ENCODE results near the gene MAPRE3. TPM values are rescaled to one million over a fixed set of nuclear protein-coding genes. Genes with fewer than 3 reads are reported as not detected.

MAPRE3 gene
- total RNA-seq, 2 experiments from 2014 or later, result 3.2 to 4.1 TPM

DNA sequence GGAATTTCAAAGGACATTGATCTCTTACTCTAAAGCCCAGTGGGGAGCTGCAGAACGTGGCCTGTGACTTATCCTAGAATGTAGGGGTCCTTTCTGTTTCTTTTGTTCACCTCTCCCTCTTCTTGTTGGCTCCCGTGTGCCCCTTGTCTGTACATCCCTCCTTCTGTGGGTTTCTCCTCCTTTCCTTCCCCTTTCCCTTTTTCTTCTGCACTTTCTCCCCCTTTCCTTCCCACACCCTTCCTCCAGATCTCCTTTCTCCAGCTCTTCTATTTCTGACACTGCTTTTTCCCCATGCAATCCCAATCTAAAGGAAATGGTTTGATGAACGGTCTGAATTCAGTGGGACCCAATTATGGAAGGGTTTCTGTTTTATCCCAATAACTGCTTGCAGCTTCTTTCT is 35.5 kb upstream of the MAPRE3 start:
- CTCF ChIA-PET, result no interaction called here

DNA sequence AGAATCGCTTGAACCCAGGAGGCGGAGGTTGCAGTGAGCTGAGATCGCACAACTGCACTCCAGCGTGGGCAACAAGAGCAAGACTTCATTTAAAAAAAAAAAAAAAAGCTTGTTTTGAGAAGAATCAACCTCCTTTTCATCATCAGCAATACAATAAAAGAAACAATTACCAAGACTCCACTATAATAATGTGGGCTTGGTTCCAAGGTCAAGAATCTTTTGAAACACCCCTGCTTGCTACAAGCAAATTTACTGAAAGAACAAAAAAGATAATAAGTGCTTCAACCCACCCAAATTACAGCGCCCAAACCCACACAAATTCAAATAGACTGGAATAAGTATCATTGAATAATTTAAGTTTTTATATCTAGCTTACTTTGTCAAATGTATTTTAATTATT is 33.6 kb upstream of the MAPRE3 start:
- DNase-seq, result no peak
- Mint-ChIP-seq H3K4me1 (no peaks in the 10 kb centered on the region), H3K27me3 (peaks cover 5% of the 10 kb centered on the region)

More for the DNA sequence above, 35.5 kb upstream of the MAPRE3 start:
- DNase-seq, result no peak
- H3K9me3 Mint-ChIP-seq (ENCODE audit: low read depth), result no peaks in the 10 kb centered on the region
- intact Hi-C loops (cut with DNase I, micrococcal nuclease), result no loop called here
- H3K27me3 Mint-ChIP-seq, result peaks cover 5% of the 10 kb centered on the region
- no peak overlapping the region for H3K27ac Mint-ChIP-seq
- no peaks in the 10 kb centered on the region for H3K36me3 Mint-ChIP-seq (ENCODE audit: low read depth)
- H3K4me1 Mint-ChIP-seq, result no peaks in the 10 kb centered on the region
- no peak for ATAC-seq
- H3K4me3 Mint-ChIP-seq, result no peak overlapping the region
- POLR2A ChIA-PET, result no interaction called here

DNA sequence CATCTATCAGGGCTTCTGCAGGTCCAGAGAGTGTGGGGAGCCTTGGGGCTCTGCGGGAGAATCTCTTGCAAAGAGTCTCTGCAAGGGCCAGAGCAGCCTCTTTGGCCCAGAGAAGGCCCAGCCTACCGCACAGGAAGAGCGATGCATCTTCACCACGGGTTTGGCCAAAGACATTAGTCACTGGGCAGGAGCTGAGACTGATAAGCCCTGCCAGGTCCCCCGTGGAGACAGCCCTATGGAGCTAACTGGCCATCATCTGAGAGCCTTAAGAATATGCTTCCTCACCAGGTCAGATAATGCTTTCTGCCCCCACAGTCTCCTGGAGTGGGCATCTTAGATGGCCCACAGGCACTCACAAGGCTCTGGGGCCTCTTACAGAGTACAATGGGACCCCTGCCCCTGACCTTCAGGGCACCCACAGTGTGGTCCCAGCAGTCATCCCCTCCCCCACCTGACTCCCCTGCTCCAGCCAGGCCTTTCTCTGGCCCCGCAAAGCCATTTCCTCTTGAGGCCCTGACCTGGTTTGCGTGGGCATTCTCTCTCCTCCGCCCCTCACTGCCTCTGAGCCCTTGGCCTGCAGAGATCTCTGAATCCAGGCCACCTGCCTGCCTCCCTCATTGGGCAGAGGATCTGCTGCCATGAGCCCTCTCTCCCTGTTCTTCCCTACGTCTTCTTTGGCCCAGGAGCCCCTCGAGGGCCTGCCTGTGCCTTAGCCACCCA is 31.9 kb upstream of the MAPRE3 start:
- no peaks in the 10 kb centered on the region for H3K9me3 Mint-ChIP-seq (ENCODE audit: low read depth)
- H3K36me3 Mint-ChIP-seq (ENCODE audit: low read depth), result no peaks in the 10 kb centered on the region
- peaks cover 6% of the 10 kb centered on the region for H3K27me3 Mint-ChIP-seq
- ATAC-seq (no peak), DNase-seq (no peak)
- POLR2A ChIA-PET, result no interaction called here
- H3K4me3 Mint-ChIP-seq, result no peak overlapping the region
- peaks cover 2% of the 10 kb centered on the region for H3K4me1 Mint-ChIP-seq
- no peak overlapping the region for H3K27ac Mint-ChIP-seq
- intact Hi-C loops (cut with DNase I, micrococcal nuclease), result no loop called here
- CTCF ChIA-PET, result interaction anchor here (0.6 to 6.1 kb wide), 3 partner anchors 16 to 640 kb away, joined by 3 to 108 read pairs (median 26); partner anchors contain the start of gene DPYSL5

More for the DNA sequence above, 33.6 kb upstream of the MAPRE3 start:
- H3K36me3 Mint-ChIP-seq (ENCODE audit: low read depth), result no peaks in the 10 kb centered on the region
- no peak for ATAC-seq
- no peaks in the 10 kb centered on the region for H3K9me3 Mint-ChIP-seq (ENCODE audit: low read depth)
- POLR2A ChIA-PET, result no interaction called here
- H3K27ac Mint-ChIP-seq, result no peak overlapping the region
- intact Hi-C loops (cut with DNase I, micrococcal nuclease), result no loop called here
- H3K4me3 Mint-ChIP-seq, result no peak overlapping the region
- CTCF ChIA-PET, result interaction anchor here (0.6 to 1.2 kb wide), 5 partner anchors 9 to 373 kb away, joined by 3 to 4 read pairs (median 3); no protein-coding TSS in a partner anchor

DNA sequence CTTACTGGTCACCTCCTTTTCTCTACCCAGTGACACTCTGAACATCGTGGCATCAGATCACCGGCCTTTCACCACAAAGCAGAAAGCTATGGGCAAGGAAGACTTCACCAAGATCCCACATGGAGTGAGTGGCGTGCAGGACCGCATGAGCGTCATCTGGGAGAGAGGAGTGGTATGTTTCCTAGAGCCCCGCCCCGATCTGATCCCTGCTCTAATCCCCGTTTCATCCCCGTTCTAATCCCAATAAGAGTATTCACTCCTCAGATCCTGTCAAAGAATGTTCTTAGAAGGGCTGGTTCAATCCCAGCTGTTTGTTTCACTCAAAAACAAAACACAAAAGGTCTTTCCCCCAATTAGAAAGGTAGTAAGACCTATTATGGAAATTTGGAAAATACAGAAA is 30.4 kb upstream of the MAPRE3 start:
- no peak overlapping the region for H3K27ac Mint-ChIP-seq
- intact Hi-C loops (cut with DNase I, micrococcal nuclease), result loop anchor here in 1 of 2 experiments (5.0 kb wide), 1 partner anchor 333 kb away; no protein-coding TSS in a partner anchor
- ATAC-seq, result no peak
- ChIA-PET POLR2A (interaction anchor here (0.6 kb wide), 1 partner anchor 109 kb away, joined by 3 read pairs; no protein-coding TSS in a partner anchor), CTCF (interaction anchor here (1.5 to 6.1 kb wide), 4 partner anchors 14 to 94 kb away, joined by 7 to 108 read pairs (median 18); partner anchors contain the start of gene DPYSL5)
- peaks cover 6% of the 10 kb centered on the region for H3K27me3 Mint-ChIP-seq
- H3K36me3 Mint-ChIP-seq (ENCODE audit: low read depth), result no peaks in the 10 kb centered on the region
- H3K9me3 Mint-ChIP-seq (ENCODE audit: low read depth), result no peaks in the 10 kb centered on the region
- no peak overlapping the region for H3K4me3 Mint-ChIP-seq
- no peak for DNase-seq
- H3K4me1 Mint-ChIP-seq, result peaks cover 2% of the 10 kb centered on the region

DNA sequence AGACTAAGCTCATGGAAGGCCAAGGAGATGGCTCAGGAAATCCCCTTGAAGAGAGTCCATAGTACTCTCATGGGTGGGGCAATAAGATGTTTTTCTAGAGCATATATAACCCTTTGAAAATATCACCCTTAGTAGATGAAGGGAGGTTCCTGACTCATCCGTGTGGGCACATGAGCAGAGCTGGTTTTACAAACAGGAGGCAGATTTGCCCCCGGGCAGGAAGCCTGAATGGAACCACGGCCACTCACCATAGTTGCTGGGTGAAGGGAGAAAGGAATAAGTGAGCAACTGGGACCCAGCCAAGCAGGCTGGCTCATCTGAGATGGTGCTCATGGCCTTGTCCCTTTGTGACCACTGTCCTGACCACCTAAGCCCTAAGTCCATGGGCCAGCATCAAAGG is 29.0 kb upstream of the MAPRE3 start:
- no peak for ATAC-seq
- POLR2A ChIA-PET, result no interaction called here

DNA sequence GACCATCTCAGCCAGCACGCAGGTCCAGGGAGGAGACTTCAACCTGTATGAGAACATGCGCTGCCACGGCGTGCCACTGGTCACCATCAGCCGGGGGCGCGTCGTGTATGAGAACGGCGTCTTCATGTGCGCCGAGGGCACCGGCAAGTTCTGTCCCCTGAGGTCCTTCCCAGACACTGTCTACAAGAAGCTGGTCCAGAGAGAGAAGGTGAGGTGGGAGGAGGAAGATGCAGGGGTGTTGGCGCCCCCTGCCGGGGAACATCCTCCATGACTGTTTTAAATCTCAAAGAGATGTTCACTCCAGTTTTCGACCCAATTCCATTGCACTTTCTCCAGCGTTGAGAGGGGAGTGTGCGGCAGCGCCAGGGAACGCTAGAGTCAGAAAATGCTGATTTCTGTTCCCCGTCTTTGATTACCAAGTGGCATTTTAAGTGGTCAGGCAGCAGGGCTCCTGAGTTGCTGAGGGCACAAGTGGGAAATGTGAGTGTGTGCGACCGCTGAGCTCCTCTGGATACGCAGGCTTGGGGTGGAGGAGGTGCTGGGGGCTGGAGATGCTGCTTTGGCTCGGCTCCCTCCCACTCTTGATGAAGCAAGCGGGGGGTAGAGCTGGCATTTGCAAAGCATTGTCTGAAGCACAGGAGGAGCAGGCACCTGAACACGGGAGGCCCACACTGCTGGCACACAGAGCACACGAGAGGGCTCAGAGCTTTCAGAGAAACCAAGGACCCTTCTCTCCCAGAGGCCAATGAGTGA is 27.7 kb upstream of the MAPRE3 start:
- peaks cover 2% of the 10 kb centered on the region for H3K4me1 Mint-ChIP-seq
- H3K27me3 Mint-ChIP-seq, result peaks cover 4% of the 10 kb centered on the region
- H3K36me3 Mint-ChIP-seq (ENCODE audit: low read depth), result no peaks in the 10 kb centered on the region
- intact Hi-C loops (cut with DNase I, micrococcal nuclease), result loop anchor here (1.0 to 5.0 kb wide), 2 partner anchors 96 to 335 kb away; no protein-coding TSS in a partner anchor
- peak; percentile 64 for ATAC-seq
- ChIA-PET POLR2A (no interaction called here), CTCF (interaction anchor here (0.6 to 6.1 kb wide), 24 partner anchors 10 to 277 kb away, joined by 3 to 108 read pairs (median 4); partner anchors contain the start of gene DPYSL5)
- no peaks in the 10 kb centered on the region for H3K9me3 Mint-ChIP-seq (ENCODE audit: low read depth)
- peak; percentile 84 for DNase-seq
- no peak overlapping the region for H3K27ac Mint-ChIP-seq
- H3K4me3 Mint-ChIP-seq, result no peak overlapping the region

More for the DNA sequence above, 29.0 kb upstream of the MAPRE3 start:
- Mint-ChIP-seq H3K36me3 (ENCODE audit: low read depth) (no peaks in the 10 kb centered on the region), H3K4me3 (no peak overlapping the region), H3K9me3 (ENCODE audit: low read depth) (no peaks in the 10 kb centered on the region), H3K4me1 (peaks cover 2% of the 10 kb centered on the region), H3K27ac (no peak overlapping the region), H3K27me3 (peaks cover 4% of the 10 kb centered on the region)
- DNase-seq, result no peak
- intact Hi-C loops (cut with DNase I, micrococcal nuclease), result loop anchor here in 1 of 2 experiments (5.0 kb wide), 1 partner anchor 334 kb away; no protein-coding TSS in a partner anchor
- CTCF ChIA-PET, result interaction anchor here (0.6 to 6.1 kb wide), 12 partner anchors 9 to 436 kb away, joined by 3 to 108 read pairs (median 4); partner anchors contain the start of gene DPYSL5

DNA sequence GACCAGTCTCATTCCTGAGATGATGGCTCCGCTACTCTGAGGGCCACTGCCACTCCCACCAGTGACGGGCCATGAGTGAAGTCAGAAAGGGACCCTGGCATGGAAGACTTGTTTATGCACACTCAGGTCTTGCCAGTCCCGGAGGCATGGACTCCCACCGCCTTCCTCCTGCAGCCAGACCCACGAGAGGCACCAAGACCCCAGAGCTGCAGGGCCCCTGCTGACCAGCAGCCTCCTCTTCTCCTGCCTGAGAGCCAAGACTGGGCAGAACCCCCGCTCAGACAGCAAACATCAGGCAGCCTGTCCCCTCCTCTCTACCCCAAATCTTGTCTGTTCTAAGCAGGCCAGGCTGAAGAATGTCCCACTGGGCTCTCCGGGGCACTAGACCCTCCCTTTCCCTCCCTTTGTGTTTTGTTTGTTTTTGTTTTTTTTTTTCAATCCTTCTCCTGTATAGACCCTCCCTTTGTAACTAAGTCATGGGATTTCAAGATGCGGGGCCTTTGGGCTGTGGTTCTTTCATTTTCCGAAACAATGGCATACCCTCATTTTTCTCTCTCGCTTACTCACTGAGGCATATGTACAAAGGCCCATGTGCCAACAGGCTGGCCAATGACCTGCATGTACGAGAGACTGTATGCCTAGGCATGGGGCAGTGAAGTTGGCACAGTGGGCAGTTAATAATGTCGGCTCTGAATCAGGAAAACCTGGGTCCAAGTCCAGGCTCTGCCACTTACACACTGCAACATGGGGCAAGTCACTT is 24.3 kb upstream of the MAPRE3 start:
- ChIA-PET POLR2A (no interaction called here), CTCF (interaction anchor here (0.6 kb wide), 1 partner anchor 10 kb away, joined by 3 read pairs; no protein-coding TSS in a partner anchor)
- ATAC-seq (no peak), DNase-seq (no peak)
- Mint-ChIP-seq H3K27me3 (peaks cover 6% of the 10 kb centered on the region), H3K36me3 (ENCODE audit: low read depth) (no peaks in the 10 kb centered on the region), H3K4me1 (peaks cover 2% of the 10 kb centered on the region), H3K27ac (no peak overlapping the region), H3K4me3 (no peak overlapping the region), H3K9me3 (ENCODE audit: low read depth) (no peaks in the 10 kb centered on the region)
- intact Hi-C loops (cut with DNase I, micrococcal nuclease), result no loop called here

DNA sequence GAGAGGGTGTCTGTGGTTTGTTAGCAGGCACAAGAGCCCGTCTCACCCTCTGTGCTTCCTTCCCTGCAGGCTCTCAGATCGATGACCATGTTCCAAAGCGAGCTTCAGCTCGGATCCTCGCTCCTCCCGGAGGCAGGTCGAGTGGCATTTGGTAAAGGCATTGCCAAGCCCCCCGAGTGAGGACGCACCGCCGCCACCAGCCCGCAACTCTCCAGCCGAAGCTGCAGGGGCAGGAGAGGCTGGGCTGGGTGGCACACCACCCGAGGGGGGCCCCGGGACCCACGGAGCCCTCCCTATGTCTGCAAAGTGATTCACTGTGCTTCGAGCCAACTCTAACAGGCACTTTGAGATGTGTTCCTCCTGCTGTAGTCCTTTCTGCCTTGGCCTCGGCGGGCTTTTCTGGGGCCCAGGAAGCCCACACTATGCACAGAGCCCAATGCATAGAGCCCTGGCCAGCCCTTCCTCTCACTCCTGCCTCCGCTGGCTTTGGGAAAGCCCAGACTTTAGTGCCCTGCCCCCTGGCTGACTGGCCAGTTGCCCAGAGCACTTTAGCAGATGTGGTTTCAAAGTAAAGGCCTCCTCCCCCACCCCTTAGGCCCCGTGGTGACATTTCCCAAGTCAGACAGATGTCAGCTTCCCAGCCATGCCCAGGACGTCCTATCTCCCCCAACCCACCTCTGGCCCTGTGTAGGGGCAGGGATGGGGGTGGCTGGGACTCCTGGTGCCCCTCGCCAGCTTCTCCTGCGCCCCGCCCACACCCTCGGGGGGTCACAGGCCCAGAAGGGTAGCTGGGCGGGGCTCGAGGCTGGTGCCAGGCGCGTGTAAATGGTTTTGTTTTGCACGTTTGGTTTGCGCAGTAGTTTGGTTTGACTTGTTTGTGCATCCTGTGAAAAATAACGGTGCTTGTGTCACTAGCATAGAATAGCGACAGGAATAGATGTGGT is 23.3 kb upstream of the MAPRE3 start:
- Mint-ChIP-seq H3K4me3 (no peak overlapping the region), H3K27ac (no peak overlapping the region), H3K4me1 (peaks cover 2% of the 10 kb centered on the region), H3K9me3 (ENCODE audit: low read depth) (no peaks in the 10 kb centered on the region), H3K36me3 (ENCODE audit: low read depth) (no peaks in the 10 kb centered on the region), H3K27me3 (peaks cover 6% of the 10 kb centered on the region)
- POLR2A ChIA-PET, result no interaction called here
- intact Hi-C loops (cut with DNase I, micrococcal nuclease), result no loop called here
- CTCF ChIA-PET, result interaction anchor here (0.6 to 1.3 kb wide), 2 partner anchors 9 to 101 kb away, joined by 3 read pairs; no protein-coding TSS in a partner anchor
- no peak for DNase-seq
- no peak for ATAC-seq

DNA sequence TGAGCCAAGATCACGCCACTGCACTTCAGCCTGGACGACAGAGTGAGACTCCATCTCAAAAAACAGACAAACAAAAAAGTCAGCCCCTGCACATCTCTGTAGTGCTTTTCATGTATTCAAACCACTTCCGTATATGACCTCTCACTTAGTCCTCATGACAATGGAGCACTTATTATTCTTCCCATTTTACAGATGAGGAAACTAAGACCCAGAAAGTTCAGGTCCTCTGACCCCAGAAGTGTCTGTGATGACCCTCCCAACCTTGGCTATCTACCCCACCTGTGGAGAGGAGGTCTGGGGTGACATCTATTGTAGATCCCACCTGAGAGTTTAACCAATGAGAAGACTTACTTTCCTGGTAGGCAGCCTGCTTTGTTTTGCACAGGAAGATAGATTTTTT is 21.6 kb upstream of the MAPRE3 start:
- intact Hi-C loops (cut with DNase I, micrococcal nuclease), result no loop called here
- POLR2A ChIA-PET, result no interaction called here
- no peak for ATAC-seq
- H3K4me3 Mint-ChIP-seq, result no peak overlapping the region
- H3K27me3 Mint-ChIP-seq, result peaks cover 2% of the 10 kb centered on the region
- no peak overlapping the region for H3K27ac Mint-ChIP-seq
- CTCF ChIA-PET, result no interaction called here
- no peak for DNase-seq
- H3K36me3 Mint-ChIP-seq (ENCODE audit: low read depth), result no peaks in the 10 kb centered on the region
- no peaks in the 10 kb centered on the region for H3K9me3 Mint-ChIP-seq (ENCODE audit: low read depth)
- H3K4me1 Mint-ChIP-seq, result no peaks in the 10 kb centered on the region

DNA sequence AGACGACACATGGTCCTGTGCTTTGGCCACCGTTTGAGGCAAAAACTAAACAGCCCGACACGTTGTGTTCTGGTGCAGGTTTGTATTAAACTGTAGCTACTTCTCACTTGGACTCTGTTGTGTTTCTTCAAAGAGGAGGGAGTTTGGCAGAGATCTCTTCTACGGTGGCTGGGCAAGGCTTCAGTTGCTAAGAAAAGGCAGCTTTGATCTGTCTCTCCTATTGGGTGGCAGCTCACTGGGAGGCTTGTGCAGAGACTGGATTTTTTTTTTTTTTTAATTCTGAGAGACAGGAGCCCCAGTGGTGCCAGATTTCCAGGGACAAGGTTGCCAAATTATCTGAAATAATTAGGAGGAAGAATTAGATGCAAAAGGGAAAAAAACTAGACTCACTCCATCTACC is 20.2 kb upstream of the MAPRE3 start:
- no peak overlapping the region for H3K27ac Mint-ChIP-seq
- ChIA-PET CTCF (interaction anchor here (0.7 to 1.8 kb wide), 5 partner anchors 9 to 329 kb away, joined by 3 to 4 read pairs (median 3); no protein-coding TSS in a partner anchor), POLR2A (no interaction called here)
- H3K4me3 Mint-ChIP-seq, result no peak overlapping the region
- H3K27me3 Mint-ChIP-seq, result peaks cover 11% of the 10 kb centered on the region
- DNase-seq, result no peak
- intact Hi-C loops (cut with DNase I, micrococcal nuclease), result no loop called here
- ATAC-seq, result no peak
- no peaks in the 10 kb centered on the region for H3K9me3 Mint-ChIP-seq (ENCODE audit: low read depth)
- H3K36me3 Mint-ChIP-seq (ENCODE audit: low read depth), result no peaks in the 10 kb centered on the region
- no peaks in the 10 kb centered on the region for H3K4me1 Mint-ChIP-seq

Data from activated CD4-positive, alpha-beta T cell treated with anti-CD3 and anti-CD28 coated beads for 36 hours (primary cell).